ENCODE results near the gene GRK6. TPM values are rescaled to one million over a fixed set of nuclear protein-coding genes. Genes with fewer than 3 reads are reported as not detected.
"Not testable (repeated sequence)": the region's sequence is repeated elsewhere in the genome, so short reads cannot be mapped to it uniquely, and the experiment has no call there.

Gene GRK6
- polyA plus RNA-seq, 1 of the 3 experiments (the other 2 are of a cell fraction), result 39.5 TPM

DNA sequence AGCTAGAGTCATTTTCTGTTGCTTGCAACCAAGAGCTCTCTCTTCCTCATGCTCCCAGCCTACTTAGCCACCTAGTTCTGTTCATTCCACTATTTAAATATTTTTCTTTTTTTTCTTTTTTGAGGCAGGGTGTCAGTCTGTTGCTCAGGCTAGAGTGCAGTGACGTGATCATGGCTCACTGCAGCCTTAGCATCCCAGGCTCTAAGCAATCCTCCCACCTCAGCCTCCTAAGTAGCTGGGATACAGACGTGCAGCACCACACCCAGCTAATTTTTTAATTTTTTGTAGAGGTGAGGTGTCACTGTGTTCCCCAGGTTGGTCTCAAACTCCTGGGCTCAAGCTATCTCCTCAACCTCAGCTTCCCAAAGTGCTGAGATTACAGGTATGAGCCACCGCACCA, 12.0 kb upstream of the GRK6 start:
- POLR2A ChIA-PET, result interaction anchor here (1.6 kb wide), 1 partner anchor 12 kb away, joined by 6 read pairs; the partner anchor contains the start of gene GRK6
- CTCF ChIA-PET, result interaction anchor here (1.7 to 8.9 kb wide), 4 partner anchors 10 to 87 kb away, joined by 3 to 75 read pairs (median 9); no protein-coding TSS in a partner anchor
- Histone ChIP-seq H3K79me2 (ENCODE audit: insufficient read depth) (no peaks in the 10 kb centered on the region), H3K9me2 (no peaks in the 10 kb centered on the region), H3K27ac (ENCODE audit: low read depth in 2 of 2, low read length in 1 of 2) (no peak overlapping the region), H3K27me3 (ENCODE audit: insufficient read depth) (no peaks in the 10 kb centered on the region), H3K9me3 (no peaks in the 10 kb centered on the region), H3K4me2 (no peak overlapping the region), H3K4me3 (ENCODE audit: low read depth in 2 of 2, low read length in 1 of 2) (no peak overlapping the region), H2AFZ (ENCODE audit: low read depth) (no peak overlapping the region), H3K36me3 (replicated peaks in 1 of 2; ENCODE audit: control insufficient read depth in 1 of 2, insufficient read depth in 2 of 2, low read length in 1 of 2) (no peaks in the 10 kb centered on the region), H4K20me1 (ENCODE audit: insufficient read depth) (no peaks in the 10 kb centered on the region), H3K9ac (no peak overlapping the region), H3K4me1 (ENCODE audit: control insufficient read depth in 1 of 2, insufficient read depth in 2 of 2, low read depth in 1 of 2, low read length in 1 of 2) (no peaks in the 10 kb centered on the region), H3F3A (replicated peaks; ENCODE audit: insufficient read depth) (no peaks in the 10 kb centered on the region)
- TF ChIP-seq, protein P1, sequence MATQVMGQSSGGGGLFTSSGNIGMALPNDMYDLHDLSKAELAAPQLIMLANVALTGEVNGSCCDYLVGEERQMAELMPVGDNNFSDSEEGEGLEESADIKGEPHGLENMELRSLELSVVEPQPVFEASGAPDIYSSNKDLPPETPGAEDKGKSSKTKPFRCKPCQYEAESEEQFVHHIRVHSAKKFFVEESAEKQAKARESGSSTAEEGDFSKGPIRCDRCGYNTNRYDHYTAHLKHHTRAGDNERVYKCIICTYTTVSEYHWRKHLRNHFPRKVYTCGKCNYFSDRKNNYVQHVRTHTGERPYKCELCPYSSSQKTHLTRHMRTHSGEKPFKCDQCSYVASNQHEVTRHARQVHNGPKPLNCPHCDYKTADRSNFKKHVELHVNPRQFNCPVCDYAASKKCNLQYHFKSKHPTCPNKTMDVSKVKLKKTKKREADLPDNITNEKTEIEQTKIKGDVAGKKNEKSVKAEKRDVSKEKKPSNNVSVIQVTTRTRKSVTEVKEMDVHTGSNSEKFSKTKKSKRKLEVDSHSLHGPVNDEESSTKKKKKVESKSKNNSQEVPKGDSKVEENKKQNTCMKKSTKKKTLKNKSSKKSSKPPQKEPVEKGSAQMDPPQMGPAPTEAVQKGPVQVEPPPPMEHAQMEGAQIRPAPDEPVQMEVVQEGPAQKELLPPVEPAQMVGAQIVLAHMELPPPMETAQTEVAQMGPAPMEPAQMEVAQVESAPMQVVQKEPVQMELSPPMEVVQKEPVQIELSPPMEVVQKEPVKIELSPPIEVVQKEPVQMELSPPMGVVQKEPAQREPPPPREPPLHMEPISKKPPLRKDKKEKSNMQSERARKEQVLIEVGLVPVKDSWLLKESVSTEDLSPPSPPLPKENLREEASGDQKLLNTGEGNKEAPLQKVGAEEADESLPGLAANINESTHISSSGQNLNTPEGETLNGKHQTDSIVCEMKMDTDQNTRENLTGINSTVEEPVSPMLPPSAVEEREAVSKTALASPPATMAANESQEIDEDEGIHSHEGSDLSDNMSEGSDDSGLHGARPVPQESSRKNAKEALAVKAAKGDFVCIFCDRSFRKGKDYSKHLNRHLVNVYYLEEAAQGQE (IDR thresholded peaks at IDR 0.05; ENCODE audit: low read depth, low read length), result no peak
- TF ChIP-seq, protein P2, sequence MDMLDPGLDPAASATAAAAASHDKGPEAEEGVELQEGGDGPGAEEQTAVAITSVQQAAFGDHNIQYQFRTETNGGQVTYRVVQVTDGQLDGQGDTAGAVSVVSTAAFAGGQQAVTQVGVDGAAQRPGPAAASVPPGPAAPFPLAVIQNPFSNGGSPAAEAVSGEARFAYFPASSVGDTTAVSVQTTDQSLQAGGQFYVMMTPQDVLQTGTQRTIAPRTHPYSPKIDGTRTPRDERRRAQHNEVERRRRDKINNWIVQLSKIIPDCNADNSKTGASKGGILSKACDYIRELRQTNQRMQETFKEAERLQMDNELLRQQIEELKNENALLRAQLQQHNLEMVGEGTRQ (IDR thresholded peaks at IDR 0.05; ENCODE audit: borderline replicate concordance, low read depth, low read length), result no peak
- TF ChIP-seq RFX5 (IDR thresholded peaks at IDR 0.05; ENCODE audit: low read length) (no peak), EZH2phosphoT487 (IDR thresholded peaks at IDR 0.05; ENCODE audit: borderline replicate concordance, low read depth) (no peak), NFIC (IDR thresholded peaks at IDR 0.05; ENCODE audit: borderline replicate concordance) (no peak), TAF1 (IDR thresholded peaks at IDR 0.05; ENCODE audit: borderline replicate concordance, low read depth, low read length) (no peak), SMC3 (IDR thresholded peaks at IDR 0.05; ENCODE audit: low read depth, low read length) (no peak), SIN3A (IDR thresholded peaks at IDR 0.05; ENCODE audit: borderline replicate concordance, low read depth, low read length) (no peak), JUND (IDR thresholded peaks at IDR 0.05) (no peak), MEF2A (IDR thresholded peaks at IDR 0.05; ENCODE audit: borderline replicate concordance, low read depth) (no peak), RCOR1 (IDR thresholded peaks at IDR 0.05; ENCODE audit: low read length) (no peak), GABPA (IDR thresholded peaks at IDR 0.05; ENCODE audit: low read depth) (no peak), ELF1 (IDR thresholded peaks at IDR 0.05) (no peak), EP300 (IDR thresholded peaks at IDR 0.05; ENCODE audit: borderline replicate concordance in 1 of 2, low read depth in 1 of 2, low read length in 1 of 2) (no peak), POLR2AphosphoS5 (IDR thresholded peaks at IDR 0.05; ENCODE audit: low read depth, low read length) (no peak)
- DNase-seq, result no peak
- 69% methylated on average over 3 of the region's 3 CpGs for WGBS (ENCODE audit: low lambda C conversion rate)

DNA sequence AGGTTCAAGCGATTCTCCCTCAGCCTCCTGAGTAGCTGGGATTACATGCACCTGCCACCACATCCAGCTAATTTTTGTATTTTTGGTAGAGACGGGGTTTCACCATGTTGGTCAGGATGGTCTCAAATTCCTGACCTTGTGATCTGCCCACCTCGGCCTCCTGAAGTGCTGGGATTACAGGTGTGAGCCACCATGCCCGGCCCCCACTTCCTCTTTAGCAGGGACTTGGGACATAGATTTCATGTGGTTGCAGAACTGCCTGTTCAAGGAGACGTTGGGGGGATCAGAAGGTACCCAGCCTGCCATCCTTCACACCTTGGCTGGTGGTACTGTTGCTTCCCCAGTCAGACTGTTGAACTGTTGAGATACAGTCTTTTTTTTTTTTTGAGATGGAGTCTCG, 9.4 kb upstream of the GRK6 start:
- not testable (repeated sequence) for H3K9ac ChIP-seq; H3K9me2 ChIP-seq; H3K27me3 ChIP-seq (ENCODE audit: insufficient read depth); H3K27ac ChIP-seq (ENCODE audit: low read depth in 2 of 2, low read length in 1 of 2); H4K20me1 ChIP-seq (ENCODE audit: insufficient read depth); DNase-seq; H2AFZ ChIP-seq (ENCODE audit: low read depth); H3K4me1 ChIP-seq (ENCODE audit: control insufficient read depth in 1 of 2, insufficient read depth in 2 of 2, low read depth in 1 of 2, low read length in 1 of 2); H3F3A ChIP-seq (replicated peaks; ENCODE audit: insufficient read depth); H3K36me3 ChIP-seq (replicated peaks in 1 of 2; ENCODE audit: control insufficient read depth in 1 of 2, insufficient read depth in 2 of 2, low read length in 1 of 2); H3K4me3 ChIP-seq (ENCODE audit: low read depth in 2 of 2, low read length in 1 of 2); H3K4me2 ChIP-seq; H3K79me2 ChIP-seq (ENCODE audit: insufficient read depth); H3K9me3 ChIP-seq
- WGBS (ENCODE audit: low lambda C conversion rate), result 70% methylated on average over 6 of the region's 6 CpGs
- ChIA-PET POLR2A (interaction anchor here (0.7 kb wide), 1 partner anchor 13 kb away, joined by 4 read pairs; no protein-coding TSS in a partner anchor), CTCF (interaction anchor here (1.0 to 8.9 kb wide), 4 partner anchors 13 to 38 kb away, joined by 3 to 75 read pairs (median 4); no protein-coding TSS in a partner anchor)
